NT2/D1 (cell line): ENCODE results near the gene FAM24A.

ENCODE experiments used
- SUZ12 ChIP-seq: IDR thresholded peaks from 2 replicates; pipeline ENCODE4 v1.6.1; 2011; ENCODE audit not compliant: insufficient read length, insufficient read depth; ENCODE audit errors: extremely low read depth
- ZNF274 ChIP-seq: IDR thresholded peaks from 2 replicates; pipeline ENCODE4 v1.6.1; 2011; ENCODE audit warnings: mild to moderate bottlenecking, low read depth, low read length

DNA sequence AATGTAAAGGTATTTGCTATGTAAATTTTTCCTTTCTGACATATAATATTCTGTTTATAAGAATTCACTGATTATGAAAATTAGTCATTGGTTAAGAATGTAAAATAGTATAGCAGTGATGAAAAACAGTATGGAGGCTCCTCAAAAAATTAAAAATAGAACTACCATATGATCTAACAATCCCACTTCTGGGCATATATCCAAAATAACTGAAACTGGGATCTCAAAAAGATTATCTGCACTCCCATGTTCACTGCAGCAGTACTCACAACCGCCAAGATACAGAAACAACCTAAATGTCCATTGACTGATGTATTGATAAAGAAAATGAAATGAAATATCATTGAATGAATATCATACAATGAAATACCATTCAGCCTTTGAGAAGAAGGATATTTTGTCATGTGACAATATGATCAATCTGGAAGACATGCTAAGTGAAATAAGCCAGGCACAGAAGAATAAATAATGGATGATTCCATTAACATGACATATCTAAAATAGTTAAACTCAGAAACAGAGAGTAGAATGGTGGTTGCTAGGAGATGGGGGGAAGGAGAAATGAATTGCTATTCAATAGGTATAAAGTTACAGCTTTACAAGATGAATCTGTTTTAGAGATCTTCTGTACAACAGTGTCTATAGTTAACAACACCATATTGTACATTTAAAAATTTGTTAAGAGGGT is 29.6 kb downstream of the FAM24A start:
- TF ChIP-seq ZNF274 (no peak), SUZ12 (no peak)
